Measurements from ENCODE around the gene PPP2R2D.

Gene PPP2R2D

GRCh38 chr10:131876017-131876416 is 24.8 kb upstream of the PPP2R2D start:
- no peaks in the 10 kb centered on the region for H3K79me2 ChIP-seq
- H3K4me3 ChIP-seq (ENCODE audit: low read depth, low read length), result no peak overlapping the region
- H3K36me3 ChIP-seq (ENCODE audit: control insufficient read depth, insufficient read depth, low read length), result no peaks in the 10 kb centered on the region
- no peaks in the 10 kb centered on the region for H3K4me1 ChIP-seq
- H3K4me2 ChIP-seq (ENCODE audit: low read length), result no peak overlapping the region
- no peak overlapping the region for H2AFZ ChIP-seq
- no peak for TF ChIP-seq CTCF (IDR thresholded peaks at IDR 0.05)
- H3K27ac ChIP-seq, result no peak overlapping the region
- no peak overlapping the region for H3K9ac ChIP-seq
- peaks cover 4% of the 10 kb centered on the region for H3K27me3 ChIP-seq (ENCODE audit: control insufficient read depth, insufficient read depth, low read length)
- no peaks in the 10 kb centered on the region for H3K9me3 ChIP-seq (ENCODE audit: control insufficient read depth, low read length)

GRCh38 chr10:131876508-131876907 is 24.3 kb upstream of the PPP2R2D start:
- no peaks in the 10 kb centered on the region for H3K4me1 ChIP-seq
- H3K27me3 ChIP-seq (ENCODE audit: control insufficient read depth, insufficient read depth, low read length), result peaks cover 4% of the 10 kb centered on the region

GRCh38 chr10:131880016-131880590 is 20.7 kb upstream of the PPP2R2D start:
- no peak overlapping the region for H3K27ac ChIP-seq
- no peaks in the 10 kb centered on the region for H3K4me1 ChIP-seq
- no peak overlapping the region for H2AFZ ChIP-seq
- no peak overlapping the region for H3K9ac ChIP-seq
- H3K9me3 ChIP-seq (ENCODE audit: control insufficient read depth, low read length), result no peaks in the 10 kb centered on the region
- no peak overlapping the region for H3K4me2 ChIP-seq (ENCODE audit: low read length)
- no peaks in the 10 kb centered on the region for H3K79me2 ChIP-seq
- H3K4me3 ChIP-seq (ENCODE audit: low read depth, low read length), result no peak overlapping the region
- no peaks in the 10 kb centered on the region for H3K36me3 ChIP-seq (ENCODE audit: control insufficient read depth, insufficient read depth, low read length)
- no peak for TF ChIP-seq CTCF (IDR thresholded peaks at IDR 0.05)
- H3K27me3 ChIP-seq (ENCODE audit: control insufficient read depth, insufficient read depth, low read length), result peaks cover 3% of the 10 kb centered on the region

More at GRCh38 chr10:131876508-131876907, 24.3 kb upstream of the PPP2R2D start:
- H3K4me3 ChIP-seq (ENCODE audit: low read depth, low read length), result no peak overlapping the region
- H3K36me3 ChIP-seq (ENCODE audit: control insufficient read depth, insufficient read depth, low read length), result no peaks in the 10 kb centered on the region
- H3K4me2 ChIP-seq (ENCODE audit: low read length), result no peak overlapping the region
- H2AFZ ChIP-seq, result no peak overlapping the region
- TF ChIP-seq CTCF (IDR thresholded peaks at IDR 0.05), result no peak
- no peaks in the 10 kb centered on the region for H3K79me2 ChIP-seq
- no peaks in the 10 kb centered on the region for H3K9me3 ChIP-seq (ENCODE audit: control insufficient read depth, low read length)
- H3K9ac ChIP-seq, result no peak overlapping the region
- H3K27ac ChIP-seq, result no peak overlapping the region

- Histone ChIP-seq H3K27me3 (ENCODE audit: control insufficient read depth, insufficient read depth, low read length) (no peaks in the 10 kb centered on the region), H3K79me2 (no peaks in the 10 kb centered on the region), H3K27ac (no peak overlapping the region), H2AFZ (no peak overlapping the region), H3K9me3 (ENCODE audit: control insufficient read depth, low read length) (no peaks in the 10 kb centered on the region), H3K4me3 (ENCODE audit: low read depth, low read length) (no peak overlapping the region), H3K36me3 (ENCODE audit: control insufficient read depth, insufficient read depth, low read length) (no peaks in the 10 kb centered on the region), H3K4me1 (no peaks in the 10 kb centered on the region), H3K9ac (no peak overlapping the region), H3K4me2 (ENCODE audit: low read length) (no peak overlapping the region)
- no peak for TF ChIP-seq CTCF (IDR thresholded peaks at IDR 0.05)
Measured at GRCh38 chr10:131881104-131881880, 19.5 kb upstream of the PPP2R2D start.

Measured in parathyroid adenoma (tissue), 2 donors.